Measurements from ENCODE around the gene CAMTA1. TPM values are rescaled to one million over a fixed set of nuclear protein-coding genes. Genes with fewer than 3 reads are reported as not detected.

Gene CAMTA1
- total RNA-seq, 2 experiments from 2014 or later = 45.5 to 45.6 TPM

- H3K4me1 Mint-ChIP-seq = peaks cover 35% of the 10 kb centered on the region
- H3K27ac Mint-ChIP-seq = peak overlapping the region; percentile 89
- DNase-seq (peak; percentile 98), ATAC-seq (ENCODE audit: low read depth) (peak; percentile 85)
- no peaks in the 10 kb centered on the region for H3K9me3 Mint-ChIP-seq
- H3K27me3 Mint-ChIP-seq = no peaks in the 10 kb centered on the region
- H3K4me3 Mint-ChIP-seq = peak overlapping the region; percentile 91
- POLR2A ChIA-PET = interaction anchor here (0.5 to 2.1 kb wide), 10 partner anchors 17 to 1631 kb away, joined by 3 to 13 read pairs (median 5); partner anchors contain the start of gene DNAJC11
- peaks cover 17% of the 10 kb centered on the region for H3K36me3 Mint-ChIP-seq
Measured at GRCh38 chr1:6784560-6785317, 515 bp upstream of the CAMTA1 start.

GRCh38 chr1:6785728-6786505 lies 663 bp downstream of the CAMTA1 start:
- H3K9me3 Mint-ChIP-seq = no peaks in the 10 kb centered on the region
- H3K4me1 Mint-ChIP-seq = peaks cover 39% of the 10 kb centered on the region
- ATAC-seq (ENCODE audit: low read depth) (no peak), DNase-seq (peak; percentile 65)
- peak overlapping the region; percentile 98 for H3K27ac Mint-ChIP-seq
- H3K36me3 Mint-ChIP-seq = peaks cover 17% of the 10 kb centered on the region
- POLR2A ChIA-PET = interaction anchor here (0.5 to 1.8 kb wide), 4 partner anchors 16 to 84 kb away, joined by 4 to 13 read pairs (median 6); partner anchors contain the start of gene DNAJC11
- no peaks in the 10 kb centered on the region for H3K27me3 Mint-ChIP-seq
- H3K4me3 Mint-ChIP-seq = peak overlapping the region; percentile 98

- Mint-ChIP-seq H3K27me3 (no peaks in the 10 kb centered on the region), H3K36me3 (peaks cover 17% of the 10 kb centered on the region), H3K9me3 (no peaks in the 10 kb centered on the region), H3K27ac (peak overlapping the region; percentile 17), H3K4me3 (no peak overlapping the region), H3K4me1 (peaks cover 35% of the 10 kb centered on the region)
- ATAC-seq (ENCODE audit: low read depth) = no peak
- POLR2A ChIA-PET = interaction anchor here (0.6 kb wide), 1 partner anchor 932 kb away, joined by 3 read pairs; no protein-coding TSS in a partner anchor
- no peak for DNase-seq
Measured at GRCh38 chr1:6788946-6789345, 3.7 kb downstream of the CAMTA1 start.

GRCh38 chr1:6790146-6790545 lies 4.9 kb downstream of the CAMTA1 start:
- ATAC-seq (ENCODE audit: low read depth) = no peak
- Mint-ChIP-seq H3K4me3 (no peak overlapping the region), H3K27me3 (no peaks in the 10 kb centered on the region), H3K36me3 (peaks cover 17% of the 10 kb centered on the region), H3K4me1 (peaks cover 34% of the 10 kb centered on the region), H3K27ac (no peak overlapping the region), H3K9me3 (no peaks in the 10 kb centered on the region)
- POLR2A ChIA-PET = no interaction called here
- DNase-seq = no peak

GRCh38 chr1:6794164-6794563 lies 8.9 kb downstream of the CAMTA1 start:
- Mint-ChIP-seq H3K9me3 (no peaks in the 10 kb centered on the region), H3K4me1 (peaks cover 12% of the 10 kb centered on the region), H3K36me3 (peaks cover 3% of the 10 kb centered on the region), H3K4me3 (no peak overlapping the region), H3K27me3 (no peaks in the 10 kb centered on the region), H3K27ac (no peak overlapping the region)
- DNase-seq (no peak), ATAC-seq (ENCODE audit: low read depth) (no peak)
- POLR2A ChIA-PET = no interaction called here

- Mint-ChIP-seq H3K27me3 (no peaks in the 10 kb centered on the region), H3K4me3 (no peak overlapping the region), H3K36me3 (no peaks in the 10 kb centered on the region), H3K27ac (no peak overlapping the region), H3K4me1 (peaks cover 6% of the 10 kb centered on the region), H3K9me3 (no peaks in the 10 kb centered on the region)
- no peak for ATAC-seq (ENCODE audit: low read depth)
- POLR2A ChIA-PET = no interaction called here
- no peak for DNase-seq
Measured at GRCh38 chr1:6795203-6795602, 9.9 kb downstream of the CAMTA1 start.

GRCh38 chr1:6795661-6796060 lies 10.4 kb downstream of the CAMTA1 start:
- DNase-seq = no peak
- ATAC-seq (ENCODE audit: low read depth) = no peak
- Mint-ChIP-seq H3K27me3 (no peaks in the 10 kb centered on the region), H3K27ac (no peak overlapping the region), H3K4me1 (peaks cover 6% of the 10 kb centered on the region), H3K4me3 (no peak overlapping the region), H3K36me3 (peaks cover 2% of the 10 kb centered on the region), H3K9me3 (no peaks in the 10 kb centered on the region)
- POLR2A ChIA-PET = no interaction called here

GRCh38 chr1:6796095-6796494 lies 10.8 kb downstream of the CAMTA1 start:
- POLR2A ChIA-PET = interaction anchor here (0.7 kb wide), 1 partner anchor 94 kb away, joined by 3 read pairs; no protein-coding TSS in a partner anchor
- Mint-ChIP-seq H3K36me3 (peaks cover 2% of the 10 kb centered on the region), H3K9me3 (no peaks in the 10 kb centered on the region), H3K27ac (no peak overlapping the region), H3K27me3 (no peaks in the 10 kb centered on the region), H3K4me3 (no peak overlapping the region), H3K4me1 (peaks cover 3% of the 10 kb centered on the region)
- no peak for DNase-seq
- no peak for ATAC-seq (ENCODE audit: low read depth)

GRCh38 chr1:6799499-6799898 lies 14.2 kb downstream of the CAMTA1 start:
- Mint-ChIP-seq H3K27ac (no peak overlapping the region), H3K27me3 (no peaks in the 10 kb centered on the region), H3K4me1 (peaks cover 2% of the 10 kb centered on the region), H3K9me3 (no peaks in the 10 kb centered on the region), H3K36me3 (peaks cover 4% of the 10 kb centered on the region), H3K4me3 (no peak overlapping the region)
- POLR2A ChIA-PET = no interaction called here
- ATAC-seq (ENCODE audit: low read depth) (no peak), DNase-seq (no peak)

GRCh38 chr1:6800745-6801144 lies 15.5 kb downstream of the CAMTA1 start:
- H3K4me1 Mint-ChIP-seq = peaks cover 12% of the 10 kb centered on the region
- POLR2A ChIA-PET = interaction anchor here (2.9 kb wide), 1 partner anchor 16 kb away, joined by 13 read pairs; the partner anchor contains the start of gene CAMTA1
- no peak overlapping the region for H3K27ac Mint-ChIP-seq
- H3K27me3 Mint-ChIP-seq = no peaks in the 10 kb centered on the region
- no peaks in the 10 kb centered on the region for H3K9me3 Mint-ChIP-seq
- DNase-seq (no peak), ATAC-seq (ENCODE audit: low read depth) (no peak)
- peaks cover 4% of the 10 kb centered on the region for H3K36me3 Mint-ChIP-seq
- H3K4me3 Mint-ChIP-seq = no peak overlapping the region

GRCh38 chr1:6801199-6801598 lies 15.9 kb downstream of the CAMTA1 start:
- DNase-seq = no peak
- Mint-ChIP-seq H3K4me1 (peaks cover 15% of the 10 kb centered on the region), H3K36me3 (peaks cover 4% of the 10 kb centered on the region), H3K4me3 (no peak overlapping the region), H3K27me3 (no peaks in the 10 kb centered on the region), H3K9me3 (no peaks in the 10 kb centered on the region), H3K27ac (no peak overlapping the region)
- no peak for ATAC-seq (ENCODE audit: low read depth)
- POLR2A ChIA-PET = interaction anchor here (2.9 kb wide), 1 partner anchor 16 kb away, joined by 13 read pairs; the partner anchor contains the start of gene CAMTA1

GRCh38 chr1:6801966-6802365 lies 16.7 kb downstream of the CAMTA1 start:
- H3K9me3 Mint-ChIP-seq = no peaks in the 10 kb centered on the region
- H3K27ac Mint-ChIP-seq = no peak overlapping the region
- POLR2A ChIA-PET = interaction anchor here (2.9 kb wide), 1 partner anchor 17 kb away, joined by 13 read pairs; the partner anchor contains the start of gene CAMTA1
- no peaks in the 10 kb centered on the region for H3K27me3 Mint-ChIP-seq
- ATAC-seq (ENCODE audit: low read depth) (no peak), DNase-seq (no peak)
- H3K4me3 Mint-ChIP-seq = no peak overlapping the region
- H3K36me3 Mint-ChIP-seq = peaks cover 4% of the 10 kb centered on the region
- H3K4me1 Mint-ChIP-seq = peaks cover 18% of the 10 kb centered on the region

GRCh38 chr1:6802454-6802853 lies 17.2 kb downstream of the CAMTA1 start:
- peaks cover 18% of the 10 kb centered on the region for H3K4me1 Mint-ChIP-seq
- no peaks in the 10 kb centered on the region for H3K27me3 Mint-ChIP-seq
- H3K36me3 Mint-ChIP-seq = peaks cover 4% of the 10 kb centered on the region
- ATAC-seq (ENCODE audit: low read depth) (no peak), DNase-seq (no peak)
- POLR2A ChIA-PET = interaction anchor here (2.9 kb wide), 1 partner anchor 18 kb away, joined by 13 read pairs; the partner anchor contains the start of gene CAMTA1
- H3K9me3 Mint-ChIP-seq = no peaks in the 10 kb centered on the region
- no peak overlapping the region for H3K27ac Mint-ChIP-seq
- no peak overlapping the region for H3K4me3 Mint-ChIP-seq
